Ovary (tissue), 3 donors: ENCODE data around the gene PHACTR1.

ENCODE experiments used
- CTCF ChIP-seq, 3 donors: fragments of 450-650 bp in 2 of 3; fragments of 200-600 bp in 1 of 3; IDR thresholded peaks; one replicate each; pipeline versions ENCODE4 v1.5.1 to v1.8.0; 2016 to 2022; ENCODE audit warnings: antibody characterized with exemption in 3 of 3, mild to moderate bottlenecking in 1 of 3
- EP300 ChIP-seq: sonication (generic); formaldehyde crosslinking; IDR thresholded peaks from one replicate; pipeline ENCODE4 v1.6.1; 2017; ENCODE audit warnings: antibody characterized with exemption
- POLR2A ChIP-seq: fragments of 450-650 bp; IDR thresholded peaks from one replicate; pipeline ENCODE4 v1.6.1; 2017; ENCODE audit warnings: antibody characterized with exemption, mild to moderate bottlenecking, moderate library complexity
- donor health status: DM: no; HTN: no; CAD: no.

DNA sequence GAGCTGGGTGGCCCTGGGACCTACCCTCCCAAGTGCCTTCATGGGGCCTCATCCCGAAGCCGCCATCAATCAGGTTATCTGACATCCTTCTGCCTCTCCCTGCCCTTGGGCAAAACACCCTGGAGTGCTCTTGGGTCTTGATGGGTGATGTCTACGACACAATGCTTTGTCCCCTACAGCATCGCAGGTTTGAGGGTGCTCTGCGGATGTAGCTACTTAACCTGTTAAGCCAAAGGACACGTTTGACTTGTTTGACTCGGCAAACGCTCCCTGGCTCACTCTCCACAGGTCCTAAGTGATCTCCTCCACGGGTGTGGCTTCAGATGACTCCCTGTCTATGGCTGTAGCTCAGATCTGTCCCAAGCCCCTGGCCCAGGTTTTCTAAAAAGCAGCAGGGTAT is 576.2 kb downstream of the PHACTR1 start:
- TF ChIP-seq CTCF (IDR thresholded peaks at IDR 0.05) (no peak), POLR2A (no peak), EP300 (no peak)
